CD4-positive, alpha-beta T cell (primary cell): ENCODE results near the gene MYPOP. TPM values are rescaled to one million over a fixed set of nuclear protein-coding genes. Genes with fewer than 3 reads are reported as not detected.

Source experiments
- ATAC-seq: fragments of 200-7000 bp; cut with Tn5 transposase; one replicate; pipeline ENCODE4 v1.10.0; 2022; ENCODE audit warnings: mild to moderate bottlenecking; ENCODE audit not compliant: poor library complexity
- CTCF ChIA-PET: fragments of 350-600 bp; sonication (Branson Sonifier 250); formaldehyde crosslinking; loops from one replicate; lab custom pipeline; 2021; ENCODE audit warnings: antibody characterized with exemption, inconsistent platforms; lab: Charles Lee
- POLR2A ChIA-PET: fragments of 350-600 bp; sonication (Branson Sonifier 250); formaldehyde crosslinking; loops from one replicate; lab custom pipeline; 2021; ENCODE audit warnings: antibody characterized with exemption, inconsistent platforms; lab: Charles Lee
- DNase-seq, 14 experiments: peaks; one replicate each; pipeline ENCODE4 v3.0.0-alpha.2; 2013 to 2020; ENCODE audit warnings: mixed read lengths in 2 of 14
- H3K27ac ChIP-seq, 2 donors: one replicate each; pipeline versions ENCODE4 v1.5.1 to v1.7.0; 2013; ENCODE audit warnings: low read length in 2 of 2, low read depth in 1 of 2, mild to moderate bottlenecking in 1 of 2
- H3K27me3 ChIP-seq, 2 experiments: 1 replicate in 1 of 2; 2 replicates in 1 of 2; pipeline versions ENCODE4 v1.6.1 to v1.7.0; 2013; ENCODE audit warnings: low read length in 2 of 2, control low read depth in 1 of 2, mild to moderate bottlenecking in 1 of 2, moderate library complexity in 1 of 2; ENCODE audit not compliant: insufficient read depth in 2 of 2, control insufficient read depth in 1 of 2
- H3K36me3 ChIP-seq: one replicate; pipeline ENCODE4 v1.6.1; 2013; ENCODE audit warnings: low read length, control low read depth; ENCODE audit not compliant: insufficient read depth
- H3K4me1 ChIP-seq: one replicate; pipeline ENCODE4 v1.6.1; 2013; ENCODE audit warnings: low read length, control low read depth; ENCODE audit not compliant: insufficient read depth
- H3K4me3 ChIP-seq: one replicate; pipeline ENCODE4 v1.5.1; 2013; ENCODE audit warnings: mild to moderate bottlenecking, low read length, moderate library complexity
- H3K9me3 ChIP-seq, 2 experiments: 1 replicate in 1 of 2; 2 replicates in 1 of 2; pipeline versions ENCODE4 v1.6.1 to v1.7.0; 2013; ENCODE audit warnings: low read length in 2 of 2, mild to moderate bottlenecking in 2 of 2, control low read depth in 1 of 2, moderate library complexity in 1 of 2; ENCODE audit not compliant: control insufficient read depth in 1 of 2, insufficient read depth in 1 of 2
- H3K27ac Mint-ChIP-seq: one replicate; pipeline ENCODE4 v1.8.0; 2020; ENCODE audit warnings: mixed read lengths
- H3K27me3 Mint-ChIP-seq: one replicate; pipeline ENCODE4 v1.8.0; 2021; ENCODE audit warnings: mixed read lengths
- H3K36me3 Mint-ChIP-seq: one replicate; pipeline ENCODE4 v1.8.0; 2021; ENCODE audit warnings: low read depth, mixed read lengths
- H3K4me1 Mint-ChIP-seq: one replicate; pipeline ENCODE4 v1.8.0; 2021; ENCODE audit warnings: low read depth, mixed read lengths
- H3K4me3 Mint-ChIP-seq: one replicate; pipeline ENCODE4 v1.8.0; 2020; ENCODE audit warnings: mild to moderate bottlenecking, mixed read lengths
- H3K9me3 Mint-ChIP-seq: one replicate; pipeline ENCODE4 v1.8.0; 2020; ENCODE audit warnings: mixed read lengths
- CTCF ChIP-seq: fragments of 200-600 bp; IDR thresholded peaks from one replicate; pipeline ENCODE4 v1.8.0; 2022; ENCODE audit warnings: antibody characterized with exemption, mild to moderate bottlenecking
- intact Hi-C, 2 experiments: fragments of 100-400 bp; cut with DNase I in 1 of 2; cut with micrococcal nuclease in 1 of 2; formaldehyde crosslinking; loops; one replicate each; pipeline versions ENCODE4 v1.15.1 to v1.9.0; 2023 to 2025; cut with DNase I, micrococcal nuclease
- total RNA-seq, 174 experiments: library from RNA in 2 of 174; stranded (reverse) in 2 of 174; gene quantifications; one replicate each; pipeline ENCODE4 v1.2.3 and lab custom pipeline; 2021 to 2026

MYPOP gene
- total RNA-seq, 2 experiments from 2014 or later = 4.1 to 4.7 TPM

- H3K4me3 Mint-ChIP-seq = no peak overlapping the region
- H3K27ac Mint-ChIP-seq = no peak overlapping the region
- Histone ChIP-seq H3K4me3 (no peak overlapping the region), H3K9me3 (no peaks in the 10 kb centered on the region), H3K27ac (no peak overlapping the region), H3K4me1 (peaks cover 2% of the 10 kb centered on the region), H3K27me3 (no peaks in the 10 kb centered on the region), H3K36me3 (peaks cover 19% of the 10 kb centered on the region)
- peaks cover 35% of the 10 kb centered on the region for H3K36me3 Mint-ChIP-seq
- POLR2A ChIA-PET = no interaction called here
- H3K4me1 Mint-ChIP-seq = peaks cover 7% of the 10 kb centered on the region
- intact Hi-C loops = no loop called here
- TF ChIP-seq CTCF = no peak
- CTCF ChIA-PET = no interaction called here
- DNase-seq (no peak), ATAC-seq (no peak)
- H3K27me3 Mint-ChIP-seq = no peaks in the 10 kb centered on the region
- no peaks in the 10 kb centered on the region for H3K9me3 Mint-ChIP-seq
Observed at GRCh38 chr19:45895519-45895972, 6.9 kb downstream of the MYPOP start.

- H3K36me3 Mint-ChIP-seq = peaks cover 25% of the 10 kb centered on the region
- intact Hi-C loops = no loop called here
- ATAC-seq = no peak
- Histone ChIP-seq H3K4me3 (no peak overlapping the region), H3K27me3 (no peaks in the 10 kb centered on the region), H3K4me1 (peaks cover 12% of the 10 kb centered on the region), H3K9me3 (no peaks in the 10 kb centered on the region), H3K27ac (no peak overlapping the region), H3K36me3 (peaks cover 9% of the 10 kb centered on the region)
- no peak for TF ChIP-seq CTCF
- H3K27me3 Mint-ChIP-seq = no peaks in the 10 kb centered on the region
- ChIA-PET POLR2A (no interaction called here), CTCF (no interaction called here)
- H3K9me3 Mint-ChIP-seq = no peaks in the 10 kb centered on the region
- no peak overlapping the region for H3K4me3 Mint-ChIP-seq
- no peak overlapping the region for H3K27ac Mint-ChIP-seq
- DNase-seq = no peak
- H3K4me1 Mint-ChIP-seq = peaks cover 15% of the 10 kb centered on the region
Observed at GRCh38 chr19:45890877-45891276, 11.5 kb downstream of the MYPOP start.

- intact Hi-C loops = loop anchor here (1.0 to 5.0 kb wide), 4 partner anchors 12 to 1593 kb away; partner anchors contain the start of genes CCDC61 (in 1 of the 2), FBXO46 (in 1 of the 2), KPTN (in 1 of the 2) and MEIOSIN (in 1 of the 2)
- H3K4me1 ChIP-seq = peaks cover 24% of the 10 kb centered on the region
- H3K4me3 ChIP-seq = no peak overlapping the region
- CTCF ChIA-PET = interaction anchor here (0.6 kb wide), 1 partner anchor 588 kb away, joined by 4 read pairs; no protein-coding TSS in a partner anchor
- DNase-seq = no peak
- Mint-ChIP-seq H3K4me3 (no peak overlapping the region), H3K9me3 (no peaks in the 10 kb centered on the region), H3K27me3 (no peaks in the 10 kb centered on the region), H3K36me3 (peaks cover 16% of the 10 kb centered on the region), H3K4me1 (peaks cover 16% of the 10 kb centered on the region), H3K27ac (no peak overlapping the region)
- POLR2A ChIA-PET = no interaction called here
- no peak overlapping the region for H3K27ac ChIP-seq
- H3K36me3 ChIP-seq = peaks cover 1% of the 10 kb centered on the region
- no peaks in the 10 kb centered on the region for H3K9me3 ChIP-seq
- ATAC-seq = no peak
- no peak for TF ChIP-seq CTCF
- H3K27me3 ChIP-seq = no peaks in the 10 kb centered on the region
Observed at GRCh38 chr19:45889210-45889885, 13.1 kb downstream of the MYPOP start.
